ENCODE results near the gene ATF6. TPM values are rescaled to one million over a fixed set of nuclear protein-coding genes. Genes with fewer than 3 reads are reported as not detected.

The ATF6 gene
- total and polyA plus RNA-seq, 4 experiments from 2014 or later: 14.3 to 22.7 (median 22.3) TPM

DNA sequence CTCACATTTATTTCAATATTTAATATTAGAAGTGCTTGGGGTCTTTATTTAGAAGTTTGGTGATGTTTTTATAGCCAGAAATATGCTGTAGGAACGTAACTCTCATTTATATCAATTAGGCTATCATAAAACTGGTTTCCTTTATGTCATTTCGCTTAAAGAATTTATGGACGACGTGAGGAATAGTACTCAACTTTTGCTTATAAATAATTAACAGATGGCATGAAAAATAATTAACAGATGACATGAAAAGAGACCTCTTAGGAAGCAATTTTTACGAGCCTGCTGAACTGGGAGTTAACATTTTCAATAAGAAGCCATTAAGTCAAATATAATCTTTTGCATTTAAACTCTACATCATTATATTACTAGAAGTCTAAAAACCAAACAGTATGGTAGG lies 134.0 kb downstream of the ATF6 start:
- H3K4me3 Mint-ChIP-seq: no peak overlapping the region
- H3K27ac Mint-ChIP-seq: no peak overlapping the region
- H3K4me1 Mint-ChIP-seq: peaks cover 2 to 4% (median 3%) of the 10 kb centered on the region in 4 donors
- H3K9me3 Mint-ChIP-seq: no peaks in the 10 kb centered on the region
- DNase-seq: no peak
- ChIA-PET POLR2A (ENCODE audit: partially characterized antibody) (no interaction called here), CTCF (ENCODE audit: partially characterized antibody) (interaction anchor here (0.6 to 1.9 kb wide), 3 partner anchors 35 to 1035 kb away, joined by 3 to 4 read pairs (median 3); no protein-coding TSS in a partner anchor)
- intact Hi-C loops (cut with micrococcal nuclease): loop anchor here (10.0 kb wide), 1 partner anchor 105 kb away; no protein-coding TSS in a partner anchor
- no peaks in the 10 kb centered on the region for H3K27me3 Mint-ChIP-seq
- Histone ChIP-seq H3K27ac (ENCODE audit: low read depth, low read length) (no peak overlapping the region), H3K36me3 (ENCODE audit: insufficient read depth, low read length) (no peaks in the 10 kb centered on the region), H3K4me1 (ENCODE audit: insufficient read depth, low read length) (no peaks in the 10 kb centered on the region), H3K9me3 (ENCODE audit: control insufficient read depth in 1 of 2, low read length in 2 of 2) (no peaks in the 10 kb centered on the region), H3K4me3 (ENCODE audit: low read length in 2 of 2) (no peak overlapping the region), H3K27me3 (ENCODE audit: insufficient read depth, low read length) (no peaks in the 10 kb centered on the region)
- peaks cover 0 to 1% of the 10 kb centered on the region in 2 donors for H3K36me3 Mint-ChIP-seq

DNA sequence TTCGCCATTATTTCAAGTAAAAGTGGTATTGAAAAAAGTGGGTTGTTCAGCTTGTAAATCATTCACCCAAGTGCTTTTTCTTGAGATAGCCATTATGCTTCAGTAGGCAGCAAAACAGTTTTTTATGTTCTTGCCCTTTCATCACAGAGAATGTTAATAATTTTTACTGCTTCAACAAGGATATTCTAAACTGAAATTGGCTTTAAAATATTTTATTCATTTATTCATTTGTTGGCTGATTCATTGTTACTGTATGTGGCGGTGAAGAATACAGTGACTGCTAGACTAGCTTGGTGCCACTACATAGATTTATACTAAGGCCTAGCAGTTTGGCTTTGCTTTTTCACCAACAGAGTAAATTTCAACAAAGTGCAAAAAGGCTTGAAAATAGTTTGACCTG lies 136.1 kb downstream of the ATF6 start:
- ChIA-PET POLR2A (ENCODE audit: partially characterized antibody) (no interaction called here), CTCF (ENCODE audit: partially characterized antibody) (interaction anchor here (1.0 kb wide), 1 partner anchor 110 kb away, joined by 5 read pairs; no protein-coding TSS in a partner anchor)
- no peak for DNase-seq
- Histone ChIP-seq H3K27me3 (ENCODE audit: insufficient read depth, low read length) (no peaks in the 10 kb centered on the region), H3K36me3 (ENCODE audit: insufficient read depth, low read length) (no peaks in the 10 kb centered on the region), H3K4me3 (ENCODE audit: low read length in 2 of 2) (no peak overlapping the region), H3K27ac (ENCODE audit: low read depth, low read length) (no peak overlapping the region), H3K9me3 (ENCODE audit: control insufficient read depth in 1 of 2, low read length in 2 of 2) (no peaks in the 10 kb centered on the region), H3K4me1 (ENCODE audit: insufficient read depth, low read length) (no peaks in the 10 kb centered on the region)
- H3K27ac Mint-ChIP-seq: no peak overlapping the region
- peaks cover 5 to 7% (median 6%) of the 10 kb centered on the region in 4 donors for H3K4me1 Mint-ChIP-seq
- no peaks in the 10 kb centered on the region for H3K9me3 Mint-ChIP-seq
- intact Hi-C loops (cut with micrococcal nuclease): loop anchor here (10.0 kb wide), 1 partner anchor 107 kb away; no protein-coding TSS in a partner anchor
- peaks cover 0 to 1% of the 10 kb centered on the region in 2 donors for H3K36me3 Mint-ChIP-seq
- H3K27me3 Mint-ChIP-seq: no peaks in the 10 kb centered on the region
- H3K4me3 Mint-ChIP-seq: no peak overlapping the region

DNA sequence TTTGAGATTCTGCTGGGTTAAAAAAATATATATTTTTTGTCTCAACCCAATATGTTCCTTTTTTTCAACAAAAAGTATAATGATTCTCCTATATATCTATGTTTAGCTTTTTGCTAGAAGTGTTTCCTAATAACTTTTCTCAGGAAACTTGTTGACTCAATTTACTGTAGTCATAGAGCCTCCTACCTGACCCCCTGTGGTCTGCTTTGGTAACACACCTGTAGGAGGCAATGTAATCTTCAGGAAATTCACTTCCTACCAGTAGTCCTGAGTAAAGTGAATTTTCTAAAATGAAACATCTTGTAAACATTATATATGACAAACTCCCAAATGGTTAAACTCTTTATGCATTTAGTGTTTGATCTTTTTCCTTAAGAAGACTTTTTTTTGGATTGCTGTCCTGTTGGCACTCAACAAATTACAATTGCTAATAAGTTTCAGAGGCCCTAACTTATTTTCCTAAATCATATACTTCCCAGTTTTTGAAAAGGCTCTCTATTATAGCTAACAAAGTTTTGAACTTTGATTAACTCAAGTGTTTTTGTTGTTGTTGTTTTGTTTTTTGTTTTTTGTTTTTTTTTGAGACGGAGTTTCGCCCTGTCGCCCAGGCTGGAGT lies 139.3 kb downstream of the ATF6 start:
- peak in 3 of 5 donors; percentile 7 to 28 (median 11) for DNase-seq
- ChIA-PET POLR2A (ENCODE audit: partially characterized antibody) (interaction anchor here (0.7 to 1.2 kb wide), 2 partner anchors 23 to 119 kb away, joined by 3 read pairs; no protein-coding TSS in a partner anchor), CTCF (ENCODE audit: partially characterized antibody) (interaction anchor here (0.6 to 4.5 kb wide), 19 partner anchors 10 to 143 kb away, joined by 3 to 26 read pairs (median 4); partner anchors contain the start of gene OLFML2B)
- H3K36me3 Mint-ChIP-seq: no peaks in the 10 kb centered on the region
- H3K27me3 Mint-ChIP-seq: no peaks in the 10 kb centered on the region
- Histone ChIP-seq H3K4me3 (ENCODE audit: low read length in 2 of 2) (no peak overlapping the region), H3K4me1 (ENCODE audit: insufficient read depth, low read length) (no peaks in the 10 kb centered on the region), H3K27ac (ENCODE audit: low read depth, low read length) (no peak overlapping the region), H3K36me3 (ENCODE audit: insufficient read depth, low read length) (no peaks in the 10 kb centered on the region), H3K9me3 (ENCODE audit: control insufficient read depth in 1 of 2, low read length in 2 of 2) (no peaks in the 10 kb centered on the region), H3K27me3 (ENCODE audit: insufficient read depth, low read length) (no peaks in the 10 kb centered on the region)
- H3K27ac Mint-ChIP-seq: no peak overlapping the region
- H3K4me1 Mint-ChIP-seq: peaks cover 5 to 9% (median 6%) of the 10 kb centered on the region in 4 donors
- intact Hi-C loops (cut with micrococcal nuclease): loop anchor here (5.0 to 10.0 kb wide), 2 partner anchors 111 to 132 kb away; no protein-coding TSS in a partner anchor
- no peaks in the 10 kb centered on the region for H3K9me3 Mint-ChIP-seq
- no peak overlapping the region for H3K4me3 Mint-ChIP-seq

DNA sequence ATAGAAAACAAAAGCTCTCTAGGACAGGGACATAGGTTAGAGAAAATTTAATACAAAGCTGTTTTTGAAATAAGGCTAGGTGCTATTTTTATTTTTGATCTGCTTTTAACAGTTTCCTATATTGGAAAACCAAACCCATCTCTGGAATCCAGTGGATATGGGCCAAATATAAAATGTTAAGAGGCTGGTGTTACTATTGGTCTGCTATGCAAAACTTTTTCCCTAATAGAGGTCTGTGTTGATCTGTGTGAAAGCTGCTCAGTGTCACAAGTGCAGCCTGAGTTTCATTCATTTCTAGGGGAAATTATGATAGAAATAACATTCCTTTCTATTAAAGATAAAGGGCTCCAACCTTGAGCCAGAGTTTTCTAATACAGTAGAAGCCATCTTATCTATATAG lies 141.1 kb downstream of the ATF6 start:
- CTCF ChIA-PET (ENCODE audit: partially characterized antibody): interaction anchor here (4.5 kb wide), 1 partner anchor 114 kb away, joined by 26 read pairs; no protein-coding TSS in a partner anchor
- no peak overlapping the region for H3K27ac ChIP-seq (ENCODE audit: low read depth, low read length)
- DNase-seq: no peak
- no peak overlapping the region for H3K4me3 Mint-ChIP-seq
- intact Hi-C loops (cut with micrococcal nuclease): loop anchor here (5.0 to 10.0 kb wide), 2 partner anchors 112 to 130 kb away; no protein-coding TSS in a partner anchor
- H3K9me3 ChIP-seq (ENCODE audit: control insufficient read depth in 1 of 2, low read length in 2 of 2): no peaks in the 10 kb centered on the region
- H3K27me3 ChIP-seq (ENCODE audit: insufficient read depth, low read length): no peaks in the 10 kb centered on the region
- peaks cover 5 to 11% (median 6%) of the 10 kb centered on the region in 4 donors for H3K4me1 Mint-ChIP-seq
- peaks cover 2 to 4% of the 10 kb centered on the region in 2 donors for H3K36me3 Mint-ChIP-seq
- no peaks in the 10 kb centered on the region for H3K9me3 Mint-ChIP-seq
- H3K4me3 ChIP-seq (ENCODE audit: low read length in 2 of 2): no peak overlapping the region
- H3K27me3 Mint-ChIP-seq: no peaks in the 10 kb centered on the region
- H3K27ac Mint-ChIP-seq: no peak overlapping the region
- H3K36me3 ChIP-seq (ENCODE audit: insufficient read depth, low read length): no peaks in the 10 kb centered on the region
- no peaks in the 10 kb centered on the region for H3K4me1 ChIP-seq (ENCODE audit: insufficient read depth, low read length)
- POLR2A ChIA-PET (ENCODE audit: partially characterized antibody): no interaction called here

DNA sequence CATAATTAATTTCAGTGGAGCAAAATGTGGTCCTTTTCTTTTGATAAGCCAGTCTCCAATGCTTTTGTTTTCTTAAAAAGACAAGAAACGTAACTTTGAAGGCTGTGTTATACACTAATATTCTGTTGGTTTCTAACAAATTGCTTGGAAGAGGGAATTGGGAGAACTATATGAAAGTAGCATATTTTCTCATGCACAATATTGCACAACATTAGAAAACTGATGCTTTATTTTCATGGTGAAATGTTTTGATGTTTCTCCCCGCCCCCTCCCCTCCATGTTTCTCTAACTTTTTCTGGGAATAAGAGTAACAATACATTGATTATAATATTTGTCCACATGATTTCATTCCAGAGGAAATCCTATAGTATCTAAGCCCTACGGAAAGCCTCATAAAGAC lies 142.1 kb downstream of the ATF6 start:
- no peaks in the 10 kb centered on the region for H3K27me3 ChIP-seq (ENCODE audit: insufficient read depth, low read length)
- no peak overlapping the region for H3K4me3 ChIP-seq (ENCODE audit: low read length in 2 of 2)
- peaks cover 10 to 12% of the 10 kb centered on the region in 2 donors for H3K36me3 Mint-ChIP-seq
- H3K4me3 Mint-ChIP-seq: no peak overlapping the region
- no peaks in the 10 kb centered on the region for H3K27me3 Mint-ChIP-seq
- H3K27ac Mint-ChIP-seq: no peak overlapping the region
- ChIA-PET CTCF (ENCODE audit: partially characterized antibody) (no interaction called here), POLR2A (ENCODE audit: partially characterized antibody) (no interaction called here)
- H3K27ac ChIP-seq (ENCODE audit: low read depth, low read length): no peak overlapping the region
- intact Hi-C loops (cut with micrococcal nuclease): loop anchor here (5.0 to 10.0 kb wide), 2 partner anchors 113 to 129 kb away; no protein-coding TSS in a partner anchor
- H3K9me3 Mint-ChIP-seq: no peaks in the 10 kb centered on the region
- H3K4me1 ChIP-seq (ENCODE audit: insufficient read depth, low read length): no peaks in the 10 kb centered on the region
- no peaks in the 10 kb centered on the region for H3K9me3 ChIP-seq (ENCODE audit: control insufficient read depth in 1 of 2, low read length in 2 of 2)
- H3K4me1 Mint-ChIP-seq: peaks cover 5 to 11% (median 6%) of the 10 kb centered on the region in 4 donors
- no peaks in the 10 kb centered on the region for H3K36me3 ChIP-seq (ENCODE audit: insufficient read depth, low read length)
- no peak for DNase-seq

DNA sequence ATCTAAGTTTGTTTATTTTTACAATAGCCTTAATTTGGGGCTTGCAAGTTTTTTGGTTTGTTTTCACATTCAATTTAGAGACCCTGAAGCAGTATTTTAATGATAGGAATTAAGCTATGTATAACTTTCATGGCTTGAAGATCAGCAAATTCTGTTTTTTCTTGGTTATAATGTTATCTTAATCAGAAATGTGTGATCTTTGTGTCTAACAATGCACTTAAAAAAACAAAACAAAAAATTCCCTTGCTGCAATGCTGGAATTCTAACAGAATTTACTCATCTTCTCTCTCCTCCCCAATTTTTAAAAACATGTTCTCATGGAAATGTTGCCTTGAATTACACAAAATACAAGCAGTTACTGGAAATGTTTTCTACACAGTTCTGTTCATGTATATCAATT lies 144.5 kb downstream of the ATF6 start:
- H3K4me1 ChIP-seq (ENCODE audit: insufficient read depth, low read length): no peaks in the 10 kb centered on the region
- H3K4me3 Mint-ChIP-seq: no peak overlapping the region
- peaks cover 0 to 4% (median 0%) of the 10 kb centered on the region in 4 donors for H3K4me1 Mint-ChIP-seq
- POLR2A ChIA-PET (ENCODE audit: partially characterized antibody): no interaction called here
- CTCF ChIA-PET (ENCODE audit: partially characterized antibody): no interaction called here
- peaks cover 10 to 12% of the 10 kb centered on the region in 2 donors for H3K36me3 Mint-ChIP-seq
- no peaks in the 10 kb centered on the region for H3K27me3 ChIP-seq (ENCODE audit: insufficient read depth, low read length)
- H3K4me3 ChIP-seq (ENCODE audit: low read length in 2 of 2): no peak overlapping the region
- no peaks in the 10 kb centered on the region for H3K9me3 Mint-ChIP-seq
- no peaks in the 10 kb centered on the region for H3K27me3 Mint-ChIP-seq
- no peak overlapping the region for H3K27ac ChIP-seq (ENCODE audit: low read depth, low read length)
- DNase-seq: no peak
- H3K9me3 ChIP-seq (ENCODE audit: control insufficient read depth in 1 of 2, low read length in 2 of 2): no peaks in the 10 kb centered on the region
- intact Hi-C loops (cut with micrococcal nuclease): no loop called here
- H3K36me3 ChIP-seq (ENCODE audit: insufficient read depth, low read length): no peaks in the 10 kb centered on the region
- peak overlapping the region in 1 of 7 donors; percentile 32 for H3K27ac Mint-ChIP-seq

DNA sequence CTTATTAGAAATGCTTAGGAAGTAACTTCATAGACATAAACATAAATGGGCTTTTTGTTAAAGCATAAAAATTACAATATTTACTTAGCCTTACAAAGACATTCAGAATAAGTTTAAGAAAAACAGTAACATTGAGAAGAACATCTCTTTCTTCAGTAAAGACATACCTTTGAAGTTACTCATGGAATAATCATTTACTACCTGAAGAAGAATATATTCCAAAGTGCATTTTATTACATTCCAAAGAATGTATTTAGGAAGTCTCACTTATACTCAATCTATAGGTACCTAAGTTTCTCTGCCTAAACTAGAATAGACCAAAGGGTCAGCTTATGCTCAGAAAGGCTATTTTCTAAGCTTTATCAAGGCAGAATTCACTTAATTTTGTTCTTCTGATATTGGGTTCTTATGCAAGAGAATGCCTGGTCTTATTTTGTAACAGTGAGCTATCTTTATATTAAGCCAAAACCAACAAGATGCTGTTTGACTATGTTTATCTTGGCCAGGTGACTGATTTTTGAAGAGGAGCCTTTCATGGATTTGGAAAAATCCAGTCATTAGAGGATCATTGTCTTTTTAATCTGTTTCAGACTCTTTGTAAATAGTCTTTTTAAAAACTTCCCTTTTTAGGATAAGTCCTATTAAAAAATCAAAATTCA lies 147.5 kb downstream of the ATF6 start:
- Histone ChIP-seq H3K9me3 (ENCODE audit: control insufficient read depth in 1 of 2, low read length in 2 of 2) (no peaks in the 10 kb centered on the region), H3K27me3 (ENCODE audit: insufficient read depth, low read length) (no peaks in the 10 kb centered on the region), H3K4me3 (ENCODE audit: low read length in 2 of 2) (no peak overlapping the region), H3K4me1 (ENCODE audit: insufficient read depth, low read length) (peaks cover 3% of the 10 kb centered on the region), H3K27ac (ENCODE audit: low read depth, low read length) (no peak overlapping the region), H3K36me3 (ENCODE audit: insufficient read depth, low read length) (no peaks in the 10 kb centered on the region)
- no peak overlapping the region for H3K4me3 Mint-ChIP-seq
- no peaks in the 10 kb centered on the region for H3K27me3 Mint-ChIP-seq
- H3K36me3 Mint-ChIP-seq: peaks cover 10 to 12% of the 10 kb centered on the region in 2 donors
- no peaks in the 10 kb centered on the region for H3K9me3 Mint-ChIP-seq
- ChIA-PET POLR2A (ENCODE audit: partially characterized antibody) (no interaction called here), CTCF (ENCODE audit: partially characterized antibody) (no interaction called here)
- DNase-seq: no peak
- intact Hi-C loops (cut with micrococcal nuclease): no loop called here
- H3K27ac Mint-ChIP-seq: no peak overlapping the region
- H3K4me1 Mint-ChIP-seq: peaks cover 3 to 7% (median 3%) of the 10 kb centered on the region in 4 donors

Data from CD4-positive, alpha-beta memory T cell (primary cell).